GM19372 (cell line): ENCODE data around the gene ART5.
"Not testable (repeated sequence)": the region's sequence is repeated elsewhere in the genome, so short reads cannot be mapped to it uniquely, and the experiment has no call there.

ENCODE experiments used
- ATAC-seq: cut with Tn5 transposase; IDR thresholded peaks from one replicate; pipeline ENCODE4 v1.9.1; 2021; ENCODE audit warnings: mild to moderate bottlenecking, low read depth, moderate library complexity; ENCODE audit not compliant: unreplicated experiment

Gene ART5

GRCh38 chr11:3658252-3658651 is 16.5 kb upstream of the ART5 start:
- no peak for ATAC-seq

DNA sequence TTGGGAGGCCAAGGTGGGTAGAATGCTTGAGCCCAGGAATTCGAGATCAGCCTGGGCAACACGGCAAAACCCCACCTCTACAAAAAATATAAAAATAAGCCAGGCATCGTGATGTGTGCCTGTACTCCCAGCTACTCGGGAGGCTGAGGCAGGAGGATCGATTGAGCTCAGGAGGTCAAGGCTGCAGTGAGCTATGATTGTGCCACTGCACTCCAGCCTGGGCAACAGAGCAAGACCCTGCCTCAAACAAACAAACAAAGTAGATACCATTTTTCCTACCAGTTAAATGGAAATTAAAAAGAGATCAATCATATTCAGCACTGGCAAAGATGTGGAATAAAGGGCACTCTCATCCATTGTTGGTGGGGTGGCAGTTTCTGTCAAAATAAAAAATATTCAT is 15.5 kb upstream of the ART5 start:
- not testable (repeated sequence) for ATAC-seq

DNA sequence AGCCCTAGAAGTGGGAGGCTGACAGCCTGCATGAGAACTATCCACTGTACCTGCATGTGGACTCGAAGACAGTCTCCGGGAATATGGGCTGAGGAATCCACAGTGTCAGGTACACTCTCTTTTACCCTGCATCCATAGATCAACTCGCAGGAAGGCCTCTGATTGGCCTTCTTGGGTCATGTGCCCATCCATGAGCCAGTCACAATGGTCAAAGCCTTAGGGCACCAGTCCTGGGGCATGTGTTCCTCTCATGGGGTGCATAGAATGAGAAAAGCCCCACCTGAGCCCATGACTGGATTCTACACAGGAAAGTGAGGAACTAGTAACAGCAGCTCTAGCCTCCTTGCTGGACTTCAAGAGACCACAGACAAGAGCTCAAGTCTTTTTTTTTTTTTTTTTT is 13.8 kb upstream of the ART5 start:
- ATAC-seq: no peak

DNA sequence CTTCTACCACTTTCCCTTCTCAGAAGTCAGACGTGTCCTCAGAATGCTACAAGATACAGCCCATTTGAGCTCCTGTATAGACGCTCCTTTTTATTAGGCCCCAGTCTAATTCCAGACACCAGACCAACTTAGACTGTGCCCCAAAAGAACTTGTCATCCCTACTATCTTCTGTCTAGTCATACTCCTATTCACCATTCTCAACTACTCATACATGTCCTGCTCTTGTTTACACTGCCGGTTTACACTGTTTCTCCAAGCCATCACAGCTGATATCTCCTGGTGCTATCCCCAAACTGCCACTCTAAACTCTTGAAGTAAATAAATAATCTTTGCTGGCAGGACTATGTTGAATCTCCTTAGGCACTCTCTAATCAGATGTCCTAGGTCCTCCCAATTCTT is 10.7 kb upstream of the ART5 start:
- not testable (repeated sequence) for ATAC-seq

DNA sequence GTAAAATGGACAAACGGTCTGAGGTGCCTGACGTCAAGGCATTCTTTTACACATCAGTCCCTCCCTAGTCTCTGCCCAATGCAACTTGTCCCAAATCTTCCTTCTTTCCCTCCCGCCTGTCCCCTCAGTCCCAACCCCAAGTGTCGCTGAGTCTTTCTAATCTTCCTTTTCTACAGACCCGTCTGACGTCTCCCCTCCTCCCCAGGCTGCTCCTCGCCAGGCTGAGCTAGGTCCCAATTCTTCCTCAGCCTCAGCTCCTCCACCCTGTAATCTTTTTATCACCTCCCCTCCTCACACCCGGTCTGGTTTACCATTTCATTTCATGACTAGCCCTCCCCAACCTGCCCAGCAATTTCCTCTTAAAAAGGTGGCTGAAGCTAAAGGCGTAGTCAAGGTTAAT is 7.6 kb upstream of the ART5 start:
- ATAC-seq: not testable (repeated sequence)

DNA sequence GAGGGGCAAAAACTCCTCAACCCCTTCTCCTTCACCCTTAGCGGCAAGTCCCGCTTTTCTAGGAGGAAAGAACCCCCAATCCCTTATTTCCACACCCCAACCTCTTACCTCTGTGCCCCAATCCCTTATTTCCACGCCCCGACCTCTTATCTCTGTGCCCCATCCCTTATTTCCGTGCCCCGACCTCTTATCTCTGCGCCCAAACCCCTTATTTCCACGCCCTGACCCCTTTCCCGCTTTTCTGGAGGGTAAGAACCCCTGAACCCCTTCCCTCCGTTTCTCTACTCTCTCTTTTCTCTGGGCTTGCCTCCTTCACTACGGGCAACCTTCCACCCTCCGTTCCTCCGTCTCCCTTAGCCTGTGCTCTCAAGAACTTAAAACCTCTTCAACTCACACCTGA is 7.1 kb upstream of the ART5 start:
- ATAC-seq: not testable (repeated sequence)

DNA sequence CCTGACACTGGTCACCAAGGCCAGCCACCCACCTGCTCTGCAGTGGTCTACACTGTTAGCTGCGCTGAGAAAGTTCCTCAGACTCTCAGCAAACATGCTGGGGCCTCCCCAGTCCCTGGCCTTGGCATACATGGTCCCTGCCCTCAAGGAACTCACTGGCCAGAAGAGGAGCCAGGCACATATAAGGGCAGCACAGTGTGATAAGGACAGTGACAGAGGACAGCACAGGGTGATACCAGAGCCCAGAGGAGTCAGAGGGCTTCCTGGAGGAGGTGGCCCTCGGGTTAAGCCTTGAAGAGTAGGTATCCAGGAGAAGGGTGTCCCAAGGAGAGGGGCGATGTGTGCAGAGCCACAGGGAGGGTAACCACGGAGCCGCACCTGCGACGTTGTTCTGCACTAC is 3.8 kb upstream of the ART5 start:
- no peak for ATAC-seq

GRCh38 chr11:3644817-3645235 is 3.0 kb upstream of the ART5 start, which contains the start of gene ART1:
Gene ART1, plus strand, starts transcription at chr11:3645128. Its CDS starts 14,086 bp downstream, at chr11:3659214.
- no peak for ATAC-seq

- not testable (repeated sequence) for ATAC-seq
Measured at GRCh38 chr11:3643102-3643546, 1.3 kb upstream of the ART5 start.

- ATAC-seq: no peak
Measured at GRCh38 chr11:3642071-3642951, 519 bp upstream of the ART5 start.

GRCh38 chr11:3641191-3641590 is 601 bp downstream of the ART5 start:
- no peak for ATAC-seq

DNA sequence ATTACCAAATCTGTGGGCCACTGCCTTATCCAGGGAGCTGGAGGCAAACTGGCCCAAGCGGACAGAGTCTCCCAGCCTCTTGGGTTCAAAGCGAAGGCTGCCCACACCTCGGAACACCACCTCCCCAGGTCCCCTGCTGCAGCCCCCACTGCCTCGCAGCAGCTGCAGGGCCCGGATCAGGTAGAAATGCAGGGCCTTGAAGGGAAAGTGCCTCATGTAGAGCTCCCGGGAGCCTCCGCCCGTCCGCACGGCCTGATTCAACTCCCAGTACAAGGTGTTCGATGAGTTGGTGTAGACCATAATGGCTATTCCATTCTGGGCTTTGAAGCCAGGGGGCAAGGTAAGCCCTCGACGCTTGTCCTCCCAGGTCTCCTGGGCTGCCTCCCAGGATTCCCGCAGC is 2.0 kb downstream of the ART5 start:
- no peak for ATAC-seq

GRCh38 chr11:3638513-3638912 is 3.3 kb downstream of the ART5 start:
- no peak for ATAC-seq

DNA sequence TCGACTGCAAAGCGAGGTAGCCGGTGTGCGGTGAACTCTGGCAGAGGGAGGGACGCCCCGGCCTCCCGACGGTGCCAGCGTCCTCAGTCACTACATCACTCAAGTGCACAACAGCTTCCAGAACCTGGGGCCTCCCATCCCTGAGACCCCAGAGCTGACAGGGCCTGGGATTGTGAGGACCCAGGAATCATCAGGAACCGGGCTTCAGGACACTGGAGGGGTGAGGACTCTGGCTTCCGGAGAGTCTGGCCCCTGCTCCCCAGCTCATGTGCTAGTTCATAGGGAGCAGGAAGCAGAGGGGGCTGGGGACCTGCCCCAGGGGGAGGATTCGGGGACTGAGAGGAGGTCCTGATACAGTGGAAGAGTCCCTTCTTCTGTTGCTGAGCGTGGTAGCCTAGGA is 4.6 kb downstream of the ART5 start:
- no peak for ATAC-seq

GRCh38 chr11:3635641-3636375 is 6.0 kb downstream of the ART5 start:
- no peak for ATAC-seq

DNA sequence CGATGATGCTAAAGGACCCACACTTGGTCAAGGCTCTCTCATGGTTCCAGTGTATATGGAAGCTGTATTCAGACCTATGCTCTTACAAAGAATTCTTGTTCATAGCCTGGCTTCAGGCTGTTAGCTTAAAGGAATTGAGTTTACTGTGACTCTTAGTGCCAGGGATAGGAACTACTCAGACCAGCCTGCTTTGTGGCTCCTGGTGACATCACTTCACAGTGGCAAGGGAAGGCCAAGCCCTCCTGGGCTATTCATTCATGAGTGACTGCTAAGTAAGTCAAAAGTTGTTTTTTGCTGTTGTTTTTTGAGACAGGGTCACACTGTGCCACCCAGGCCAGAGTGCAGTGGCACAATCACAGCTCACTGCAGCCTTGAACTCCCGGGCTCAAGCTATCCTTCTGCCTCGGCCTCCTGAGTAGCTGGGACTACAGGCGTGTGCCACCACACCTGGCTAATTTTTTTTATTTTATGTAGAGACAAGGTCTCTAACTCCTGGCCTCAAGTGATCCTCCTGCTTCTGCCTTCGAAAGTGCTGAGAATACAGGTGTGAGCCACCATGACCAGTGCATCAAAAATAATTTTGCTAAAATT is 9.6 kb downstream of the ART5 start:
- no peak for ATAC-seq

DNA sequence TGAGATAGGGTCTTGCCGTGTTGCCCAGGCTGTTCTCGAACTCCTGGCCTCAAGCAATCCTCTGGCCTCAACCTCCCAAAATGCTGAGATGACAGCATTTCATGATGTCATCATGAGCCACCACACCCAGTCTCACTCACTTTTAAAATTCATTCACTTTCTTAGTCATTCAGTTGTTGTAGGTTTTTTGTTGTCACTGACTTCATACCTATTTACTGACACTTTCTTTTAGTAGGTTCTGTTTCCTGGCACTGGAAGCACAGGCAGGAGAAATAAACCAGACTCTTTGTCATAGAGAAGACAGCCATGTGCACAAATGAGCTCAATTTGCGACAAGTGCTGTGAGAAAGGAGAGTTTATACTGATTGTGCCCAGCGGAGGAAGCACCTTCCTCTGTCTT is 10.5 kb downstream of the ART5 start:
- ATAC-seq: no peak

DNA sequence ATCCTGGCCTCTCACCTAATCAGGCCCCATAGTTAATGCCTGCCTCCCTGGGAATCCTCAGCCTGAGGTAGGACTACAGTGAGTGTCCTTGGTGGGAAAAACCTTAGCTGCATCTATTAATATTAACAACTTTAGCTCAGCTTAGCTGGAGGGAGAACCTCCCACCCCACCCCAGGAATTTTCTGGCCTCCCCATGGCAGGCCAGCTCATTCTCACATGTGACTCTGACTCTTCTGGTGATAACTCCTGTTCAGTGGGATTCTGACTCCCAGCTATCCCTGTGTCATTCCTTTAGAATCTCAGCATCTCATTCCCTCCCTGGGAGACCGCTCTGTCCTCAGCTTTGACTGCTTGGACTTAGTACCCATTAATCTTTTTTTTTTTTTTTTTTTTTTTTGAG is 14.5 kb downstream of the ART5 start:
- no peak for ATAC-seq

GRCh38 chr11:3626250-3626960 is 15.4 kb downstream of the ART5 start:
- no peak for ATAC-seq

DNA sequence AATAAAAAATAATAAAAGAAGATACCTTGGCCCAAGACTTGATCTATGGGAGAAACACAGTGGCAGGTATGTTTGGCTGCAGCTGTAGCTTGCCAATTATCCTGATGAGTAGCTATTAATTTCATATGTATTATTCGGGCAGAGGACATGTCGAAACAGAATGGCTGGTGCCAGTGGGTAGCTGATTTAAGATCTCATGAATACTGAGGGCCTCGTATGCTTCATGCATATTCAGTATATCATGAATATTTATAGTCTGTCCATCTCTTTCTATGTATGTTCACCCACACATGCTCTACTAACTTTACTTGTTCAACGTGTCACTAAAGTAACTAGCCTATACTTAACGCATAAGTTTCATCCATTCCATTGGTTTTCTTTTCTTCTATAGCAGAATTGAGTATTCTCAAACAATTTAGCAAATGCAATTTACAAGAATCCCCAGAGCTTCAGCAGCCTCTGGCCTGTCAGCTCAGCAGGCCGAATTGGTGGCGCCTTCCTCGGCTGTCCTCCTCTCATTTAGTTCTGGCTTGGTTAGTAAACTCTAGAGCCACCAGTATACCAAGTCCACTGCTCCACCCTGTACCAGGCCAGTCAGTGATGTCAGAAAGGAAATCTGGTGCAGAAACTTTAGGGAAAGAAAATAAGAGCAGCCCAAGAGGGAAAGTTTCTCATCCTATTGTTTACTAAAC is 17.9 kb downstream of the ART5 start:
- no peak for ATAC-seq
